Heart right ventricle (tissue), 16 donors: ENCODE data around the gene KRTAP10-1. TPM values are rescaled to one million over a fixed set of nuclear protein-coding genes. Genes with fewer than 3 reads are reported as not detected.
A peak's percentile ranks its signal among the peaks of the same experiment; 100 is the strongest.

Experiments used
- ATAC-seq, 8 donors: fragments of 200-7000 bp; cut with Tn5 transposase; one replicate each; pipeline ENCODE4 v1.9.1; 2020; ENCODE audit warnings: mild to moderate bottlenecking in 8 of 8, moderate library complexity in 8 of 8, moderate number of reproducible peaks in 1 of 8
- DNase-seq, 2 donors: peaks; one replicate each; pipeline ENCODE4 v3.0.0-alpha.2; 2020
- H3K27ac ChIP-seq, 10 donors: fragments of 200-600 bp; sonication (generic) in 2 of 10; one replicate each; pipeline versions ENCODE4 v1.5.0 to v1.8.0; 2020 to 2022; ENCODE audit warnings: mild to moderate bottlenecking in 3 of 10
- H3K27me3 ChIP-seq, 7 donors: fragments of 200-600 bp; one replicate each; pipeline ENCODE4 v1.8.0; 2021 to 2022; ENCODE audit warnings: mild to moderate bottlenecking in 2 of 7
- H3K36me3 ChIP-seq, 9 donors: fragments of 200-600 bp; sonication (generic) in 1 of 9; one replicate each; pipeline versions ENCODE4 v1.5.0 to v1.8.0; 2020 to 2022; ENCODE audit warnings: mild to moderate bottlenecking in 2 of 9
- H3K4me1 ChIP-seq, 9 donors: fragments of 200-600 bp; sonication (generic) in 1 of 9; one replicate each; pipeline versions ENCODE4 v1.5.0 to v1.8.0; 2020 to 2022; ENCODE audit warnings: mild to moderate bottlenecking in 4 of 9
- H3K4me3 ChIP-seq, 10 donors: fragments of 200-600 bp; sonication (generic) in 2 of 10; one replicate each; pipeline versions ENCODE4 v1.5.0 to v1.8.0; 2020 to 2022; ENCODE audit warnings: mild to moderate bottlenecking in 7 of 10, moderate library complexity in 2 of 10
- H3K9me3 ChIP-seq, 11 donors: fragments of 200-600 bp in 10 of 11; sonication (generic) in 2 of 11; one replicate each; pipeline versions ENCODE4 v1.5.0 to v1.8.0; 2013 to 2022; ENCODE audit warnings: mild to moderate bottlenecking in 2 of 11, control low read depth in 1 of 11, moderate library complexity in 1 of 11
- WGBS, 2 donors: extraction: QIAGEN DNeasy Blood & Tissue Kit; methylation state at CpG; one replicate each; pipeline ENCODE4 v1.1.7; 2013; ENCODE audit warnings: inconsistent platforms in 1 of 2; 5-methylcytosine and 5-hydroxymethylcytosine counted together
- intact Hi-C, 10 donors: fragments of 100-400 bp; cut with DNase I; formaldehyde crosslinking; loops; one replicate each; pipeline versions ENCODE4 v1.11.1 to v1.14.2; 2022
- polyA plus RNA-seq, 2 donors: library from polyadenylated mRNA; stranded (reverse); fragments of 200-250 nt; gene quantifications; one replicate each; pipeline ENCODE4 v1.2.3, GENCODE V29; 2013
- total RNA-seq, 10 donors: library from RNA; stranded (reverse); fragmentation: NEBNext Ultra II Directional in 3 of 10; extraction: Animal tissue kit (Norgen Biotek cat#: 25700) in 3 of 10; gene quantifications; one replicate each; pipeline versions ENCODE4 v1.2.1 to v1.2.4, GENCODE V29; 2021 to 2023
- TF ChIP-seq, protein P1 (sequence below), 9 donors: fragments of 200-600 bp; sonication (generic) in 2 of 9; IDR thresholded peaks; one replicate each; pipeline versions ENCODE4 v1.5.0 to v1.8.0; 2021 to 2022; ENCODE audit warnings: antibody characterized with exemption in 9 of 9, mild to moderate bottlenecking in 5 of 9, moderate library complexity in 1 of 9
- donor health status: Arrhythmogenic right ventricular cardiomyopathy.
- donor health status: ischemic (EF 13 %, LVEDD 7.1; RV severe dilation, severe dysfunction).
- donor health status: healthy with polysubstance abuse.
- donor health status: DM: no; HTN: yes; CAD: no.
- donor health status: DM: no; HTN: no; CAD: no.
- donor health status: ischemic (EF 25% LVEDD 6.9; RV normal size, moderate dysfunction).
- donor health status: ischemic (EF 25% LVEDD 5.7; RV mildly dilated, moderate dysfunction).
- donor health status: healthy.
- donor health status: DM: yes; HTN: yes; CAD: no.
- donor health status: Ischemic cardiomyopathy.
- donor health status: ischemic (EF 35%, LVEDD 5.7; RV mildly dilated, moderate dysfunction).
- donor health status: nonischemic (EF 11% LVEDD 7.7; RV severe dilation, severe dysfunction).
- donor health status: DM: yes; HTN: yes; CAD: no.
- donor health status: PGD.
- donor health status: ischemic (EF 29% LVEDD 5.4; RV normal size, mild dysfunction).
- donor health status: nonischemic (EF 23%, LVEDD 6.1; RV moderate dilation, normal function).

Gene KRTAP10-1
- total and polyA plus RNA-seq, 12 donors, result not detected

DNA sequence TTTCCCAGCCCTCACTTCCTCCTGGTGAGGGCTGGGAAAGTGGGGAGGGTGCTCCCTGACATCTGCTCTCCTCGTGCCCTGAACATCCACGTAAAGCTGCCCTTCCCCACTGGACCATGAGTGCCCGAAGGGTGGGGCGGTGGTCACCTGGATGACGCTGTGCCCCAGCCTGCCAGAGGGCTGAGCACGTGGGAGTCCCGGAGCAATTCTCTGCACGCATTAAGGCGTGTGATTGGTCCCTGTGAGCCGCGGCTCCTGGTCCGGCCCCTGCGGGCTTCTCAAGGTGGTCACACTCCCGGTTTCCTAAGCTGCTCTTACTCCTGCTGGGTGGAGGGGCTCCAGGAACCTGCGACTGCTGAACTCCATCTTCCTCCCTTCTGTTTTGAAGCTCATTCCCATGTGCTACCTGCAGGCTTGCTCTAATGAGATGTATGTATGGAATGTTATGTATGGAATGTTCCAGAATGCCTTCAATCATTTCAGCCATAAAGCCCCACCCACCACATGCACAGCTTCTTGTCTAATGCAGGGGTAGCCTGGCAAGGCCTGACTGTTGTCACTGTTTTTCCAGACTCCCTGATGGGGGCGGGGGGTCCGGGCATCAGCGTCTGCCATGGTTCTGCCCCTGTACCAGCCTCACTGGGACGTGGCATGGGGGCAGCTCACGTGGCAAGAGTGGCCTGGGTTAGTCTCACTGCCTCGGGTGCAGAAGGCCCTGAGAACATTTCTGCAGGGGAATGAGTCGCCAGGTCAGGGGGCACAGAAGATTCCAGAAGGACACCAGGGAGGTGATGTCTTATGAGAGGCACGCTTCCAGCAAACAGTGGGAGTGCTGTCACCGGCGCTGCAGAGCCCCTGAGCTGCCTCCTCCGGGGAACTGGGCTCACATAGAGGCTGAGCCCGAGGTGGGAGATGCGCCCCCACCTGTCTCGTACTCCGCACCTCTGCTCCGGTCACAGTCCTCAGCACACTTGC lies 19.4 kb downstream of the KRTAP10-1 start:
- Histone ChIP-seq H3K9me3 (no peaks in the 10 kb centered on the region), H3K4me1 (no peaks in the 10 kb centered on the region), H3K27ac (no peak overlapping the region), H3K4me3 (no peak overlapping the region), H3K36me3 (no peaks in the 10 kb centered on the region), H3K27me3 (peaks cover 0 to 38% (median 8%) of the 10 kb centered on the region in 7 donors)
- 86 to 90% methylated on average over 31 of the region's 31 CpGs for WGBS, 2 donors
- peak in 1 of 2 donors; percentile 4 for DNase-seq
- no peak for ATAC-seq
- TF ChIP-seq, protein P1, sequence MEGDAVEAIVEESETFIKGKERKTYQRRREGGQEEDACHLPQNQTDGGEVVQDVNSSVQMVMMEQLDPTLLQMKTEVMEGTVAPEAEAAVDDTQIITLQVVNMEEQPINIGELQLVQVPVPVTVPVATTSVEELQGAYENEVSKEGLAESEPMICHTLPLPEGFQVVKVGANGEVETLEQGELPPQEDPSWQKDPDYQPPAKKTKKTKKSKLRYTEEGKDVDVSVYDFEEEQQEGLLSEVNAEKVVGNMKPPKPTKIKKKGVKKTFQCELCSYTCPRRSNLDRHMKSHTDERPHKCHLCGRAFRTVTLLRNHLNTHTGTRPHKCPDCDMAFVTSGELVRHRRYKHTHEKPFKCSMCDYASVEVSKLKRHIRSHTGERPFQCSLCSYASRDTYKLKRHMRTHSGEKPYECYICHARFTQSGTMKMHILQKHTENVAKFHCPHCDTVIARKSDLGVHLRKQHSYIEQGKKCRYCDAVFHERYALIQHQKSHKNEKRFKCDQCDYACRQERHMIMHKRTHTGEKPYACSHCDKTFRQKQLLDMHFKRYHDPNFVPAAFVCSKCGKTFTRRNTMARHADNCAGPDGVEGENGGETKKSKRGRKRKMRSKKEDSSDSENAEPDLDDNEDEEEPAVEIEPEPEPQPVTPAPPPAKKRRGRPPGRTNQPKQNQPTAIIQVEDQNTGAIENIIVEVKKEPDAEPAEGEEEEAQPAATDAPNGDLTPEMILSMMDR (IDR thresholded peaks at IDR 0.05), result no peak
- intact Hi-C loops, result no loop called here

DNA sequence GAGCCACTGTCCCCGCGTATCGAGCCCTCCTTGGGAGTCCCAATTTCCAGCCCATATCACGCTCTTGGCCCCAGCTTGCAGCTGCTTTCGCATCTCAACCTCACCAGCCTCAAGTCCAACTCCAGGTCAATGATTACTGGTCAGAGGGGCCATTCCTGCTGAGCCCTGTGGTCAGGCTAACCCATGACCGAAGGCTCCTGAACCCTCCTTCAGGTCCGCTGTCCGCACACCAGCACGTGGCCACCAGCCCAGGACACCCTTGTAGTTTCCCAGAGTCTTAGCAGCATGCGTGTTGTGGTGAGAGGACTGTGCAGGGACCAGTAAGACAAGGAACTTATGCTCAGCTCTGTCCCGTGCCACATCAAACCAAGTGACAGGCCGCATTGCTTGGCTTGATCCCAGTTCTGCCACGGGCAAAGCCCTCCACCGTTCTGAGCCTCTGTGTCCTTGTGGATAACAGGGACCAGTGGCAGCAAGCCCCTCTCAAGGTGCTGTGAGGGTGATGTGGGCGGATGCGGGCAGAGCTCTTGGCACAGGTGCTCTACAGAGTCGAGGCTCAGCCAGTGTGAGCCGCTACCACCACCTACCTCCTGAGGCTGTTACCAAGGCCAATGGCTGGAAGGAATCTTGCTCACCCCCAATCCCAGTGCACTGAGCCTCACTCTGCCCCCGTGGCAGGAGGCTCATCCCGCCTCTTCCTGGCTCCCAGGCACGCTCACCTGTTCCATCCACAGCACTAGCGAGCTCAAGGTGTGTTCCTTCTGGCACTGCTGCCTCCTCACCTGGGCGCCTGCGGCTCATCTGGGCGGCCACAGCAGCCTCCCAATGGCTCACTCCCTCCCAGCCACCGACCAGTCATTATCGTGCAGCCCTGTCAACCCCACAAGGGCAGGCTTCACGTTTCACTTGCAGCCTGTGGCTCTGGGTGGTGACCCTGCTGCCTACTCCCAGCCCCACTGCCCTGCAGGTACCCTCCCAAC lies 20.4 kb downstream of the KRTAP10-1 start:
- TF ChIP-seq, protein P1 (IDR thresholded peaks at IDR 0.05), result no peak
- no peaks in the 10 kb centered on the region for H3K36me3 ChIP-seq
- 90 to 91% methylated on average over 28 of the region's 28 CpGs for WGBS, 2 donors
- no peak overlapping the region for H3K27ac ChIP-seq
- no peaks in the 10 kb centered on the region for H3K4me1 ChIP-seq
- H3K9me3 ChIP-seq, result no peaks in the 10 kb centered on the region
- H3K4me3 ChIP-seq, result no peak overlapping the region
- intact Hi-C loops, result loop anchor here in 4 of 10 donors (5.0 to 10.0 kb wide), 3 partner anchors 218 to 275 kb away; no protein-coding TSS in a partner anchor
- DNase-seq (peak in 1 of 2 donors; percentile 4), ATAC-seq (no peak)
- H3K27me3 ChIP-seq, result peaks cover 0 to 36% (median 8%) of the 10 kb centered on the region in 7 donors

DNA sequence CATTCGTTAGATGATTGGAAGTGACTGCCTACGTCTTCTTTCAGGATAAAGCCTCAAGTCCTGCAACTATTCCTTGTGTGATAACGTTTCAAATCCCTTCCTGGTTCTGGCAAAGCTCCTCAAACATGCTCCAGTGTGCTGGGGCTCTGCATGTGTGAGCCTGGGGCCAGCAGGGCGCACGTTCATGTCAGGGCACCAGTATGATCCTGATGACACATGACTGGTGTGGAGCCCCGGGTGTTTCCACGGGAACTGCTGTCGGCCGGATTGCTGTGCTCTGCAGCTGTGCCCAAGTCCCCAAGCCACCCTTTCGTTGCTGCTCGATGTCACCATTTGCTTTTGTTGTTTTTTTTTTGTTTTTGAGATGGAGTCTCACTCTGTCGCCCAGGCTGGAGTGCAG lies 21.3 kb downstream of the KRTAP10-1 start:
- TF ChIP-seq, protein P1 (IDR thresholded peaks at IDR 0.05), result no peak
- H3K9me3 ChIP-seq, result no peaks in the 10 kb centered on the region
- ATAC-seq, result no peak
- 73 to 74% methylated on average over 12 of the region's 12 CpGs for WGBS, 2 donors
- no peak overlapping the region for H3K4me3 ChIP-seq
- no peaks in the 10 kb centered on the region for H3K36me3 ChIP-seq
- H3K4me1 ChIP-seq, result no peaks in the 10 kb centered on the region
- no peak overlapping the region for H3K27ac ChIP-seq
- DNase-seq, result no peak
- intact Hi-C loops, result loop anchor here in 4 of 10 donors (5.0 to 10.0 kb wide), 3 partner anchors 219 to 276 kb away; no protein-coding TSS in a partner anchor
- peaks cover 0 to 29% (median 8%) of the 10 kb centered on the region in 7 donors for H3K27me3 ChIP-seq
